Measurements from ENCODE around the gene EFNA4. TPM values are rescaled to one million over a fixed set of nuclear protein-coding genes. Genes with fewer than 3 reads are reported as not detected.

EFNA4 gene
- total and polyA plus RNA-seq, 2 of the 8 experiments (the other 6 are each of a cell fraction or from before 2014, with no cell fraction given): 21.9 to 23.9 TPM

DNA sequence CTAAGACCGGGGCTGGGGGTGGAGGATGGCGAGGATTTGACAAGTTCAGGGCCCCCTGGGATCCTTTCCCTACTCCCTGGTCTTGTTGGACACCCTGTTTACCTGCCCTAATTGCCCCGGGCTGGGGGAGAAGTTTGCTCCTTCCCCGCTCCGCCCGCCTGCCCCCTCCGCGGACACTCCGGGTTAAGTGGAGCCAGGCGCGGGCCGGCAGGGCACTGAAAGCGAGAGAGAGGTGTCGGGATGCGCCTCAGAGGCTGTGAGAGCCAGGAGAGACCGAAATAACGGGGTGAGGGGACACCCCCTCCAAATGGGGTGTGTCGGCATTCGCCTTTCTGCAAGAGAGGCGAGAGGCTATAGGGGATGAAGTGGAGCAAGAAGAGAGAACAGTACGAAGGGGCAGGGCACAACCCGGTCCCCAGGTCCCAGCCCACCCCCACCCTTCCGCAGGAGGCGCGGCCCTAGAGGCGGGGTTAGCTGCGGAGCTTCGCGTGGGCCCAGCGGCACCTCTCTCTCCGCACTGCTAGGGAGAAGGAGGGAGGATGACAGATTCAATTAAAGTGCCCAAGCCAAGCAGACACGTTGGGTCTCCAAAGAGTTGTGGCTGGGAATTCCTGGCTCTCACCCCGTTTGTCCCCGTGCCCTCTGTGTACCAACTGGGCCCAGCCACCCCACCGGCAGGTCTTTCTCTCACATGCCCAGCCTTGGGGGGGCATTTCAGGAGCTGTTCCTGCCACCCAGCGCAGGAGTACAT, 18.9 kb downstream of the EFNA4 start:
- Histone ChIP-seq H3K4me3 (ENCODE audit: extremely low read depth in 1 of 4, insufficient read depth in 2 of 4, low read depth in 3 of 4, low read length in 4 of 4) (peak overlapping the region; percentile 57 to 77 (median 64); a peak in 5 of 8 replicates), H2AFZ (ENCODE audit: low read length) (no peak overlapping the region), H3K4ac (replicated peaks; ENCODE audit: insufficient read length, low read depth, low read length) (no peak overlapping the region), H3K56ac (replicated peaks; ENCODE audit: insufficient read length, low read depth, low read length) (no peak overlapping the region), H4K20me1 (replicated peaks in 1 of 2; ENCODE audit: control insufficient read depth in 1 of 2, insufficient read depth in 2 of 2, low read length in 2 of 2) (peaks cover 0 to 16% of the 10 kb centered on the region in 2 experiments), H3K14ac (ENCODE audit: insufficient read length) (no peak overlapping the region), H3K36me3 (ENCODE audit: control insufficient read depth in 2 of 4, insufficient read depth in 4 of 4, low read length in 3 of 4) (no peaks in the 10 kb centered on the region), H4K5ac (ENCODE audit: insufficient read length, low read depth, low read length) (no peak overlapping the region), H2BK20ac (ENCODE audit: low read length) (no peak overlapping the region), H2BK12ac (ENCODE audit: low read depth, low read length) (no peak overlapping the region), H3K23me2 (ENCODE audit: low read depth, low read length) (peaks cover 21% of the 10 kb centered on the region; the same call in 1 of the 2 replicates), H3K79me2 (ENCODE audit: control insufficient read depth in 1 of 2, insufficient read depth in 2 of 2, low read length in 2 of 2) (no peaks in the 10 kb centered on the region), H2BK5ac (ENCODE audit: low read depth, low read length) (no peak overlapping the region), H2BK15ac (ENCODE audit: low read length) (no peak overlapping the region), H4K91ac (replicated peaks; ENCODE audit: insufficient read length, low read length) (no peak overlapping the region), H3K79me1 (ENCODE audit: low read depth, low read length) (no peaks in the 10 kb centered on the region), H3K9ac (replicated peaks in 1 of 4; ENCODE audit: extremely low read depth in 1 of 4, low read depth in 3 of 4, low read length in 3 of 4) (no peak overlapping the region), H3K9me3 (ENCODE audit: insufficient read depth in 2 of 2, low read depth in 1 of 2, low read length in 1 of 2) (no peaks in the 10 kb centered on the region), H4K8ac (ENCODE audit: extremely low read depth, insufficient read depth, low read length) (no peak overlapping the region), H3K27ac (ENCODE audit: low read depth, low read length) (no peak overlapping the region), H3K27me3 (replicated peaks in 1 of 4; ENCODE audit: control insufficient read depth in 3 of 4, extremely low read depth in 1 of 4, insufficient read depth in 3 of 4, low read length in 3 of 4) (peaks cover 49 to 66% (median 62%) of the 10 kb centered on the region in 4 experiments), H3K4me2 (ENCODE audit: insufficient read depth in 1 of 2, low read depth in 2 of 2, low read length in 2 of 2) (peak overlapping the region; percentile 93 to 95), H3K18ac (ENCODE audit: extremely low read depth, low read length) (no peak overlapping the region), H2AK5ac (ENCODE audit: low read depth, low read length) (0 out of 2 replicates have a peak overlapping the region, but pooled peaks have one; percentile 9), H3K4me1 (replicated peaks in 1 of 4; ENCODE audit: control insufficient read depth in 3 of 4, insufficient read depth in 4 of 4, low read length in 3 of 4) (peaks cover 0 to 52% (median 29%) of the 10 kb centered on the region in 4 experiments; a peak in 6 of 7 replicates), H2BK120ac (replicated peaks; ENCODE audit: low read depth, low read length) (no peak overlapping the region), H3K23ac (ENCODE audit: insufficient read length) (no peak overlapping the region)
- TF ChIP-seq EGR1 (IDR thresholded peaks at IDR 0.05; ENCODE audit: borderline replicate concordance, low read depth, low read length): no peak
- TF ChIP-seq SUZ12 (IDR thresholded peaks at IDR 0.05; ENCODE audit: low read length): peak; percentile 91
- TF ChIP-seq EZH2 (IDR thresholded peaks at IDR 0.05; ENCODE audit: low read depth, low read length, severe bottlenecking): peak; percentile 87
- DNase-seq (ENCODE audit: low read depth in 1 of 2, low spot score in 2 of 2) (peak in 1 of 2 experiments; percentile 60), FAIRE-seq (no peak)
- ChIA-PET POLR2A (ENCODE audit: partially characterized antibody) (interaction anchor here (0.7 to 1.3 kb wide), 2 partner anchors 12 to 110 kb away, joined by 3 read pairs; no protein-coding TSS in a partner anchor), CTCF (ENCODE audit: partially characterized antibody) (interaction anchor here (1.0 to 5.5 kb wide), 6 partner anchors 11 to 90 kb away, joined by 3 to 169 read pairs (median 24); partner anchors contain the start of genes EFNA4 and KRTCAP2)
- 10% methylated on average over 36 of the region's 36 CpGs; no CpG with 5 or more reads in 1 of the 2 experiments for WGBS, 2 experiments (ENCODE audit: extremely low coverage in 1 of 2, insufficient coverage in 1 of 2, insufficient read length in 1 of 2, insufficient replicate concordance in 2 of 2, low coverage in 1 of 2, low lambda C conversion rate in 2 of 2, missing lambda C conversion rate in 1 of 2)

Measured in H1 (cell line).